DND-41 (cell line): ENCODE results near the gene FTO.

Experiments used
- CTCF ChIP-seq: IDR thresholded peaks from 2 replicates; pipeline ENCODE4 v1.5.1; 2012; ENCODE audit warnings: borderline replicate concordance, low read length, moderate library complexity, mild to moderate bottlenecking; ENCODE audit not compliant: poor library complexity, severe bottlenecking; ENCODE audit errors: extremely low read depth
- EZH2 ChIP-seq: IDR thresholded peaks from 3 replicates; pipeline ENCODE4 v1.6.1; 2012; ENCODE audit warnings: borderline replicate concordance, low read depth, mild to moderate bottlenecking, moderate library complexity, low read length, inconsistent platforms; ENCODE audit not compliant: severe bottlenecking

- no peak for TF ChIP-seq CTCF
- no peak for TF ChIP-seq EZH2
Measured at GRCh38 chr16:53666786-53667415, 37.1 kb upstream of the FTO start.
